ENCODE data around the gene FARSA.
"Not testable (repeated sequence)": the region's sequence is repeated elsewhere in the genome, so short reads cannot be mapped to it uniquely, and the experiment has no call there.

FARSA gene

DNA sequence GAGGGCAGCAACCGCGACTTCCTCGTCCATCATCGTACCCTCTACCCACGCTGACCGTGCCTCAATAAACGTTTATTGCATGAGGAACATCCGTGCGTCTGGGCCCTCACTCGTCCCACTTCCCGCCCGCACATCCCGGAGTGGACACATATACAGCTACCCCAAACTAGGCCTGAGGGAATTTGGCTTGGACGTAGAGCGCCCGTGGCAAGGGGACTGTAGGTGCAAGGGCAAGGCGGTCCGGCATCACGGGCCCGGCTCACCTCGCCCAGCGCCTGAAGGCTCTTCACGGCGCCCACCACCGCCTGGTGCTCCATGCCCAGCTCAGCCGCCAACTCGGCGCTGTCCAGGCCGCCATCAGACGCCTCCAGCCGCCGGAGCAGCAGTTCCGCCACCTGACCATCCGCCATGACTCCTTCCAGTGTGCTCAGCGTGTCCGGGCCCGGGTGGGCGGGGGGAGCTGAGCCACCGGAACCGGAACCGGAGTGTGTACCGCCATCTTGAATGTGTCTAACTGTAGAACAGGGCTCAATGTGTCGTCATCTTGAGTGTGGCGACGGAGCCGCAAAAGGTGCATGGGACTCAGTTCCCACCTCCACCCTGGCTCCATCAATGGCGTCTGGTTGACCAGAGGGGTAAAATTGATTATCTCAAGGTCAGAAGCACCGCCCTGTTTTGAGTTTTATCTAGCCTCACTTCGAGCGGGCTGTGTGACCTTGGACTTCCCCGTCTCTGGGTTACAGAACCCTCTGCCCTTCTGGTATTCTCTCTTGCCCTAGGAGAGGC is at the start of gene FARSA:
Gene FARSA (minus strand): TSS at position 425 of the 786 bp plus-strand sequence. CDS start 15 bp downstream, at position 410.
- DNase-seq (ENCODE audit: low spot score) = peak; percentile 94
- in situ Hi-C loops (cut with MboI; ENCODE audit: low sequenced_read_pairs, unreplicated experiment) = no loop called here
- TF ChIP-seq, protein P1, sequence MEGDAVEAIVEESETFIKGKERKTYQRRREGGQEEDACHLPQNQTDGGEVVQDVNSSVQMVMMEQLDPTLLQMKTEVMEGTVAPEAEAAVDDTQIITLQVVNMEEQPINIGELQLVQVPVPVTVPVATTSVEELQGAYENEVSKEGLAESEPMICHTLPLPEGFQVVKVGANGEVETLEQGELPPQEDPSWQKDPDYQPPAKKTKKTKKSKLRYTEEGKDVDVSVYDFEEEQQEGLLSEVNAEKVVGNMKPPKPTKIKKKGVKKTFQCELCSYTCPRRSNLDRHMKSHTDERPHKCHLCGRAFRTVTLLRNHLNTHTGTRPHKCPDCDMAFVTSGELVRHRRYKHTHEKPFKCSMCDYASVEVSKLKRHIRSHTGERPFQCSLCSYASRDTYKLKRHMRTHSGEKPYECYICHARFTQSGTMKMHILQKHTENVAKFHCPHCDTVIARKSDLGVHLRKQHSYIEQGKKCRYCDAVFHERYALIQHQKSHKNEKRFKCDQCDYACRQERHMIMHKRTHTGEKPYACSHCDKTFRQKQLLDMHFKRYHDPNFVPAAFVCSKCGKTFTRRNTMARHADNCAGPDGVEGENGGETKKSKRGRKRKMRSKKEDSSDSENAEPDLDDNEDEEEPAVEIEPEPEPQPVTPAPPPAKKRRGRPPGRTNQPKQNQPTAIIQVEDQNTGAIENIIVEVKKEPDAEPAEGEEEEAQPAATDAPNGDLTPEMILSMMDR (IDR thresholded peaks at IDR 0.05; ENCODE audit: borderline replicate concordance, control extremely low read depth, extremely low read depth, insufficient read depth, missing control alignments) = no peak

DNA sequence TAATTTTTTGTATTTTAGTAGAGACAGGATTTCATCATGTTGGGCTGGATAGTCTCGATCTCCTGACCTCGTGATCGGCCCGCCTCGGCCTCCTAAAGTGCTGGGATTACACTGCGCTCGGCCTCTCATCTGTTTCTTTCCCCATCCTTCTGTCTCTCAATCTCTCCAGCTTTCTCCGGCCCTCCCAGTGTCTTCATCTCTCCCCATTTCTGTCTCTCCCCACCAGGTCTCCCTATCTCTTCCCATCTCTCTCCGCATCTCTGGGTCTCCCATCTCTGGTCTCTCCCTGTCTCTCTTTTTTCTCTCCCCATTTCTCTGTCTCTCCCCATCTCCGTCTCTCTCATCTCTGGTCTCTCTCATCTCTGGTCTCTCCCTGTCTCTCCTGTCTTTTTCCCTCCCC is 49.6 kb upstream of the FARSA start:
- in situ Hi-C loops (cut with MboI; ENCODE audit: low sequenced_read_pairs, unreplicated experiment) = no loop called here
- TF ChIP-seq, protein P1 (IDR thresholded peaks at IDR 0.05; ENCODE audit: borderline replicate concordance, control extremely low read depth, extremely low read depth, insufficient read depth, missing control alignments) = no peak
- no peak for DNase-seq (ENCODE audit: low spot score)

DNA sequence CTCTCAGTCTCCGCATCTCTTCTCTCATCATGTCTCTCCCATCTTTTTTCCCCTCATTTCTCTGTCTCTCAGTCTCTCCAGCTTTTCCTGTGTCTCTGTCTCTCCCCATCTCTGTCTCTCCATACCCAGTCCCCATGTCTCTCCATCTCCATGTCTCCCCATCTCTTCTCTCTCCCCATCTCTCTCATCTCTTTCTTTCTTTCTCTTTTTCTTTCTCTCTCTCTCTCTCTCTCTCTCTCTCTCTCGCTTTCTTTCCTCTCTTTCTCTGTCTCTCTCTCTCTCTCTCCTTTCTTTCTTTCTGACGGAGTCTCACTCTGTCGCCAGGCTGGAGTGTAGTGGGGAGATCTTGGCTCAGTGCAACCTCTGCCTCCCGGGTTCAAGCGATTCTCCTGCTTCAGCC is 49.1 kb upstream of the FARSA start:
- TF ChIP-seq, protein P1 (IDR thresholded peaks at IDR 0.05; ENCODE audit: borderline replicate concordance, control extremely low read depth, extremely low read depth, insufficient read depth, missing control alignments) = no peak
- in situ Hi-C loops (cut with MboI; ENCODE audit: low sequenced_read_pairs, unreplicated experiment) = no loop called here
- DNase-seq (ENCODE audit: low spot score) = no peak

GRCh38 chr19:12979974-12980373 is 46.5 kb upstream of the FARSA start:
- in situ Hi-C loops (cut with MboI; ENCODE audit: low sequenced_read_pairs, unreplicated experiment) = loop anchor here (5.0 kb wide), 1 partner anchor 112 kb away; no protein-coding TSS in a partner anchor
- TF ChIP-seq, protein P1 (IDR thresholded peaks at IDR 0.05; ENCODE audit: borderline replicate concordance, control extremely low read depth, extremely low read depth, insufficient read depth, missing control alignments) = no peak
- DNase-seq (ENCODE audit: low spot score) = no peak

DNA sequence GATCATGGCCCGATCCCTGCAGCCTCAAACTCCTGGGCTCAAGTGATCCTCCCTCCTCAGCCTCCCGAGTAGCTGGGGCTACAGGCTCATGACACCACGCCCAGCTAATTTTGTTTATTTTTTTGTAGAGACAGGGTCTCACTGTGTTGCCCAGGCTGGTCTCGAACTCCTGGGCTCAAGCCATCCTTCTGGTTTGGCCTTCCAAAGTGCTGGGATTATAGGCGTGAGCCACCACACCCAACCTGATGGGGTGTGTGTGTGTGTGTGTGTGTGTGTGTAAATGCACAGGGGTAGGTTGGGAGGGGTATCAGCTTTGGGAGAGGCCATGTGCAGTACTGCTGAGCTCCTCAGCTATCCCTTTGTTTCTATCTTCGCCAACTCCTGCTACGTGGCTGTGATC is 42.6 kb upstream of the FARSA start:
- in situ Hi-C loops (cut with MboI; ENCODE audit: low sequenced_read_pairs, unreplicated experiment) = loop anchor here (5.0 kb wide), 1 partner anchor 116 kb away; no protein-coding TSS in a partner anchor
- DNase-seq (ENCODE audit: low spot score) = not testable (repeated sequence)

- TF ChIP-seq, protein P1 (IDR thresholded peaks at IDR 0.05; ENCODE audit: borderline replicate concordance, control extremely low read depth, extremely low read depth, insufficient read depth, missing control alignments) = no peak
Observed at GRCh38 chr19:12975221-12975741, 41.8 kb upstream of the FARSA start.

More at GRCh38 chr19:12975221-12975741, 41.8 kb upstream of the FARSA start:
- no peak for DNase-seq (ENCODE audit: low spot score)
- in situ Hi-C loops (cut with MboI; ENCODE audit: low sequenced_read_pairs, unreplicated experiment) = loop anchor here (5.0 kb wide), 1 partner anchor 117 kb away; no protein-coding TSS in a partner anchor
